MCF 10A (cell line): ENCODE measurements around the gene ST8SIA4. TPM values are rescaled to one million over a fixed set of nuclear protein-coding genes. Genes with fewer than 3 reads are reported as not detected.

Experiments used
- BruUV-seq: library from RNA; stranded (reverse); fragments of 400-500 nt; replicated peaks from 2 replicates; lab custom pipeline; 2021; lab: Mats Ljungman, UMichigan
- CTCF ChIA-PET: fragments of 300-600 bp; sonication (Branson Sonifier 250); formaldehyde crosslinking; extraction: SDS; loops from one replicate; lab custom pipeline; 2021; ENCODE audit warnings: antibody characterized with exemption, inconsistent platforms; lab: Yijun Ruan, JAX
- POLR2A ChIA-PET: fragments of 300-600, 350-650 bp; sonication (Branson Sonifier 250); formaldehyde crosslinking; extraction: SDS; loops from one replicate; lab custom pipeline; 2020; ENCODE audit warnings: antibody characterized with exemption, inconsistent platforms; lab: Yijun Ruan, JAX
- DNase-seq: peaks from one replicate; pipeline ENCODE4 v3.0.0-alpha.2; 2018; ENCODE audit not compliant: unreplicated experiment
- H3K27ac Mint-ChIP-seq: one replicate; pipeline ENCODE4 v1.8.0; 2022; ENCODE audit warnings: mild to moderate bottlenecking, low read depth, mixed read lengths; ENCODE audit not compliant: unreplicated experiment
- H3K27me3 Mint-ChIP-seq: one replicate; pipeline ENCODE4 v1.8.0; 2022; ENCODE audit warnings: mixed read lengths; ENCODE audit not compliant: insufficient read depth, unreplicated experiment
- H3K36me3 Mint-ChIP-seq: one replicate; pipeline ENCODE4 v1.8.0; 2022; ENCODE audit warnings: mild to moderate bottlenecking, moderate library complexity, mixed read lengths; ENCODE audit not compliant: insufficient read depth, unreplicated experiment
- H3K4me1 Mint-ChIP-seq: one replicate; pipeline ENCODE4 v1.8.0; 2022; ENCODE audit warnings: mixed read lengths; ENCODE audit not compliant: insufficient read depth, unreplicated experiment
- H3K4me3 Mint-ChIP-seq: one replicate; pipeline ENCODE4 v1.8.0; 2022; ENCODE audit warnings: mild to moderate bottlenecking, moderate library complexity, mixed read lengths; ENCODE audit not compliant: unreplicated experiment
- H3K9me3 Mint-ChIP-seq: one replicate; pipeline ENCODE4 v1.8.0; 2022; ENCODE audit warnings: mixed read lengths; ENCODE audit not compliant: unreplicated experiment
- CTCF ChIP-seq: fragments of 200-600 bp; IDR thresholded peaks from one replicate; pipeline ENCODE4 v1.8.0; 2022; ENCODE audit warnings: antibody characterized with exemption, mild to moderate bottlenecking; ENCODE audit not compliant: unreplicated experiment
- intact Hi-C: fragments of 100-400 bp; cut with micrococcal nuclease; formaldehyde crosslinking; loops from 2 replicates; pipeline ENCODE4 v1.14.1; 2022
- total RNA-seq: library from RNA; stranded (reverse); gene quantifications from 2 replicates; pipeline ENCODE4 v1.2.3, GENCODE V29; 2022

ST8SIA4 gene
- total RNA-seq, 1 experiment from 2014 or later = 0.26 TPM

DNA sequence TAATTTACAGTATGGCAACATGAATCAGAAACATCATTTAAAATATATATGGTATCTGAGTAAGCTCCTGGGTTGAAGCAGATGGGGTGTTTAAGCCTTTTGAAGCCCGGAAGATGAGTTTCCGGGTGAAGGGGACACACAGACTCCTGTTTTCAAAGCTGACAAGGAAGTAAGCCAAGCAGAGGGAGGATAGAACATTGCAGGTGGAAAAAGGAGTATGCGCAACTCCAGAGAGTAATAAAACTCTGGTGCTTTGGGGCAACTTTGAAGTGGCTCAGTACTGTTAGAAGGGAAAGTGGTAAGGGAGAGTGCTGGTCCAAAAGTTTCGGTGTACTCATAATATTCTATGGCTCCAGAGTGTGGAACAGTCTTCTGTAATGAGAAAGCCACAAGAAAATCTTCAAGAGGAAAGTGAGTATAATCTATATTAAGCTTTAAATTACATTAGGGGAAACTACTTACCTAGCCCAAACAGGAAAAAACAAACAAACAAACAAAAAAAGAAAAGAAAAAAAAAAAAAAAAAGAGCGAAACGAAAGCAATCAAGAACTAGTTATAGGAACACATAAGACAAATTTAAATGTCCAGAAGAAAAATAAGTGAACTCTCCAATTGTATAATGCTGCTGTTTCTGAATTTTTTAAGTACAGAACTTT is 2.3 kb upstream of the ST8SIA4 start:
- Mint-ChIP-seq H3K27me3 (no peaks in the 10 kb centered on the region), H3K4me1 (peaks cover 16% of the 10 kb centered on the region), H3K36me3 (no peaks in the 10 kb centered on the region), H3K9me3 (no peaks in the 10 kb centered on the region), H3K4me3 (no peak overlapping the region), H3K27ac (no peak overlapping the region)
- BruUV-seq = no TSS peak
- intact Hi-C loops = loop anchor here (10.0 kb wide), 1 partner anchor 131 kb away; no protein-coding TSS in a partner anchor
- no peak for DNase-seq
- CTCF ChIA-PET = interaction anchor here (1.0 kb wide), 1 partner anchor 773 kb away, joined by 3 read pairs; no protein-coding TSS in a partner anchor
- TF ChIP-seq CTCF = no peak
- POLR2A ChIA-PET = no interaction called here

DNA sequence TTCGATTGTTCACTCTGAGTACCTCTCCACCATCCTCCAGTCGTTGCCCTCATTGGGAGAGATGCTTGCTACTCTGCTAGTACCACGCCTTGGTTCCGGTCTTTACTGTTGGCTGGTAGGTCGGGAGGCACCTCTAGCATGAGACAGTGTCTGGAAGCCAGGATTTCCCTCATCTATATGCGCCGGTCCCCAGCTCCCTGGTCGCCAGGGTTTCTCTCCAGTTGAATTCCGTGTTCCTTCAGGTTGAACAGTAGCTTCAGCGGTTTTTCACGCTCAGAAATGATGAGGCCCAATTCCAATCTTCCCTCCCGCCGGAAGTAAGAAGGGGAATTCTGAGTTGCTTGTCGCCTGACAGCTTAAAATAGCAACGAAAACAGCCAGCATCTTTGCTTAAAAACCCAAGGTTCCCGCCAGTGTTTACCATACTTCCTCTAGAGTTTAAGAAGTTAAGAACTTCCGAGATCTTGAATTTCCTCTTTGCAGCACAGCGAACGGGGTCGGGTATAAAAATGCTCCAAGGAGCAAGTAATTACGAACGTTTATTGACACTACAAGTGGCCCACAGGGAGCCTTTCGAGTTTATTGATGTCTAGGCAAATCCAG is 1.3 kb upstream of the ST8SIA4 start:
- Mint-ChIP-seq H3K9me3 (no peaks in the 10 kb centered on the region), H3K27ac (no peak overlapping the region), H3K36me3 (no peaks in the 10 kb centered on the region), H3K4me3 (peak overlapping the region; percentile 61), H3K27me3 (no peaks in the 10 kb centered on the region), H3K4me1 (peaks cover 16% of the 10 kb centered on the region)
- no peak for DNase-seq
- TF ChIP-seq CTCF = no peak
- ChIA-PET CTCF (interaction anchor here (0.7 kb wide), 1 partner anchor 452 kb away, joined by 3 read pairs; no protein-coding TSS in a partner anchor), POLR2A (no interaction called here)
- intact Hi-C loops = loop anchor here (5.0 to 10.0 kb wide), 2 partner anchors 62 to 130 kb away; no protein-coding TSS in a partner anchor
- no TSS peak for BruUV-seq

GRCh38 chr5:100902440-100903038 is 543 bp downstream of the ST8SIA4 start:
- DNase-seq = peak; percentile 30
- Mint-ChIP-seq H3K9me3 (no peaks in the 10 kb centered on the region), H3K27ac (no peak overlapping the region), H3K36me3 (no peaks in the 10 kb centered on the region), H3K27me3 (no peaks in the 10 kb centered on the region), H3K4me1 (peaks cover 16% of the 10 kb centered on the region), H3K4me3 (peak overlapping the region; percentile 61)
- ChIA-PET POLR2A (interaction anchor here (0.7 to 1.6 kb wide), 8 partner anchors 10 to 490 kb away, joined by 3 to 7 read pairs (median 4); partner anchors contain the start of gene FAM174A), CTCF (interaction anchor here (0.5 to 1.4 kb wide), 7 partner anchors 11 to 143 kb away, joined by 3 to 4 read pairs (median 4); no protein-coding TSS in a partner anchor)
- BruUV-seq = no TSS peak
- intact Hi-C loops = loop anchor here (5.0 to 10.0 kb wide), 2 partner anchors 60 to 128 kb away; no protein-coding TSS in a partner anchor
- TF ChIP-seq CTCF = no peak
